Lung (tissue), 12 donors: ENCODE data around the gene AGBL4. TPM values are rescaled to one million over a fixed set of nuclear protein-coding genes. Genes with fewer than 3 reads are reported as not detected.
A peak's percentile ranks its signal among the peaks of the same experiment; 100 is the strongest.

ENCODE experiments used
- ATAC-seq: fragments of 200-7000 bp; cut with Tn5 transposase; one replicate; pipeline ENCODE4 v1.9.1; 2020; ENCODE audit warnings: moderate number of reproducible peaks; ENCODE audit not compliant: insufficient read depth, low FRiP score
- DNase-seq, 3 donors: peaks; one replicate each; pipeline ENCODE4 v3.0.0-alpha.2; 2013 to 2017
- H3K27ac ChIP-seq, 2 donors: one replicate each; pipeline ENCODE4 v1.5.1; 2013; ENCODE audit warnings: mild to moderate bottlenecking in 2 of 2, moderate library complexity in 2 of 2, control low read depth in 1 of 2, inconsistent platforms in 1 of 2, low read depth in 1 of 2, low read length in 1 of 2
- H3K27me3 ChIP-seq, 3 donors: one replicate each; pipeline ENCODE4 v1.5.1; 2013; ENCODE audit warnings: low read length in 2 of 3; ENCODE audit not compliant: control insufficient read depth in 3 of 3, insufficient read depth in 3 of 3
- H3K36me3 ChIP-seq, 4 donors: one replicate each; pipeline ENCODE4 v1.5.1; 2013; ENCODE audit warnings: low read length in 4 of 4, mild to moderate bottlenecking in 1 of 4, moderate library complexity in 1 of 4; ENCODE audit not compliant: control insufficient read depth in 4 of 4, insufficient read depth in 4 of 4
- H3K4me1 ChIP-seq, 5 donors: one replicate each; pipeline ENCODE4 v1.5.1; 2013; ENCODE audit warnings: low read length in 5 of 5, mild to moderate bottlenecking in 2 of 5, moderate library complexity in 1 of 5; ENCODE audit not compliant: control insufficient read depth in 5 of 5, insufficient read depth in 5 of 5
- H3K4me3 ChIP-seq: one replicate; pipeline ENCODE4 v1.5.1; 2013; ENCODE audit warnings: mild to moderate bottlenecking, control low read depth, moderate library complexity
- H3K9ac ChIP-seq, 2 donors: one replicate each; pipeline ENCODE4 v1.5.1; 2013; ENCODE audit warnings: low read length in 2 of 2, control low read depth in 1 of 2; ENCODE audit not compliant: insufficient read depth in 1 of 2
- H3K9me3 ChIP-seq, 4 donors: one replicate each; pipeline ENCODE4 v1.5.1; 2013; ENCODE audit warnings: low read length in 3 of 4, mild to moderate bottlenecking in 1 of 4, moderate library complexity in 1 of 4; ENCODE audit not compliant: control insufficient read depth in 4 of 4, insufficient read depth in 3 of 4
- CTCF ChIP-seq: IDR thresholded peaks from 2 replicates; pipeline ENCODE4 v1.5.1; 2012; ENCODE audit warnings: mild to moderate bottlenecking; ENCODE audit errors: control extremely low read depth, extremely low read depth
- WGBS, 2 donors: extraction: QIAGEN DNeasy Blood & Tissue Kit; methylation state at CpG; one replicate each; pipeline ENCODE4 v1.1.7; 2013; 5-methylcytosine and 5-hydroxymethylcytosine counted together
- polyA plus RNA-seq, 2 donors: library from polyadenylated mRNA; stranded (reverse); fragments of 200-250 nt; gene quantifications; one replicate each; pipeline ENCODE4 v1.2.1, GENCODE V29; 2013
- total RNA-seq, 2 donors: library from RNA; depleted of rRNA in 1 of 2; stranded (reverse); fragments of >200 nt in 1 of 2; gene quantifications; one replicate each; pipeline ENCODE4 v1.2.1, GENCODE V29; 2014 to 2021
- donor health status: control.
- donor health status: control.
- donor health status: Bipolar disorder and iron deficiency.
- donor health status: healthy.
- donor health status: DM: yes; HTN: yes; CAD: no.

Gene AGBL4
- total and polyA plus RNA-seq, 4 donors = 0.24 to 7.5 (median 2.6) TPM

GRCh38 chr1:48493970-48494769 is 1529.6 kb downstream of the AGBL4 start:
- no peaks in the 10 kb centered on the region for H3K27me3 ChIP-seq
- peak overlapping the region in 1 of 2 donors; percentile 21 for H3K27ac ChIP-seq
- no peak overlapping the region for H3K4me3 ChIP-seq
- 68 to 83% methylated on average over 5 of the region's 5 CpGs for WGBS, 2 donors
- peaks cover 0 to 48% (median 14%) of the 10 kb centered on the region in 5 donors for H3K4me1 ChIP-seq
- no peak for TF ChIP-seq CTCF
- DNase-seq (peak; percentile 89 to 98 (median 97)), ATAC-seq (peak; percentile 39)
- no peaks in the 10 kb centered on the region for H3K36me3 ChIP-seq
- no peaks in the 10 kb centered on the region for H3K9me3 ChIP-seq
- peak overlapping the region in 1 of 2 donors; percentile 64 for H3K9ac ChIP-seq

GRCh38 chr1:48493041-48493440 is 1530.7 kb downstream of the AGBL4 start:
- ATAC-seq (no peak), DNase-seq (peak; percentile 47 to 56 (median 54))

GRCh38 chr1:48492392-48492791 is 1531.4 kb downstream of the AGBL4 start:
- DNase-seq (peak; percentile 51 to 67 (median 56)), ATAC-seq (no peak)
- no peaks in the 10 kb centered on the region for H3K36me3 ChIP-seq
- H3K27ac ChIP-seq = no peak overlapping the region
- no peak overlapping the region for H3K9ac ChIP-seq
- no peaks in the 10 kb centered on the region for H3K27me3 ChIP-seq
- TF ChIP-seq CTCF = no peak
- peaks cover 0 to 44% (median 14%) of the 10 kb centered on the region in 5 donors for H3K4me1 ChIP-seq
- no peaks in the 10 kb centered on the region for H3K9me3 ChIP-seq
- no peak overlapping the region for H3K4me3 ChIP-seq

More at GRCh38 chr1:48493041-48493440, 1530.7 kb downstream of the AGBL4 start:
- Histone ChIP-seq H3K27me3 (no peaks in the 10 kb centered on the region), H3K9ac (no peak overlapping the region), H3K4me1 (peaks cover 0 to 44% (median 14%) of the 10 kb centered on the region in 5 donors), H3K4me3 (no peak overlapping the region), H3K36me3 (no peaks in the 10 kb centered on the region), H3K9me3 (no peaks in the 10 kb centered on the region), H3K27ac (no peak overlapping the region)
- TF ChIP-seq CTCF = no peak
- WGBS, 2 donors = 45 to 47% methylated on average over 5 of the region's 5 CpGs
